Muscle of leg (tissue), 11 donors: ENCODE results near the gene DLX4. TPM values are rescaled to one million over a fixed set of nuclear protein-coding genes. Genes with fewer than 3 reads are reported as not detected.

Experiments
- DNase-seq: peaks from one replicate; pipeline ENCODE4 v3.0.0; 2013
- H3K27ac ChIP-seq: one replicate; pipeline ENCODE4 v1.5.1; 2013; ENCODE audit warnings: mild to moderate bottlenecking, low read length, control low read depth
- H3K27me3 ChIP-seq: one replicate; pipeline ENCODE4 v1.6.1; 2013; ENCODE audit warnings: low read length; ENCODE audit not compliant: control insufficient read depth, insufficient read depth
- H3K36me3 ChIP-seq: one replicate; pipeline ENCODE4 v1.6.1; 2013; ENCODE audit warnings: low read length; ENCODE audit not compliant: control insufficient read depth, insufficient read depth
- H3K4me1 ChIP-seq: one replicate; pipeline ENCODE4 v1.6.1; 2013; ENCODE audit warnings: low read length; ENCODE audit not compliant: control insufficient read depth, insufficient read depth
- H3K4me3 ChIP-seq: one replicate; pipeline ENCODE4 v1.5.1; 2013; ENCODE audit warnings: low read length, control low read depth
- H3K9me3 ChIP-seq: replicated peaks from 2 replicates; pipeline ENCODE4 v1.6.1; 2013; ENCODE audit warnings: low read depth, low read length; ENCODE audit not compliant: control insufficient read depth
- WGBS: methylation state at CpG from one replicate; pipeline ENCODE4 v1.1.5; 2013; ENCODE audit warnings: missing lambda C conversion rate; ENCODE audit not compliant: insufficient coverage; 5-methylcytosine and 5-hydroxymethylcytosine counted together
- polyA plus RNA-seq, 8 donors: library from polyadenylated mRNA; unstranded; fragments of 120-200 nt; gene quantifications; one replicate each; pipeline versions ENCODE4 v1.2.1 to v1.2.3, GENCODE V29; 2013; ENCODE audit warnings: inconsistent platforms in 1 of 8, low replicate concordance in 1 of 8; ENCODE audit not compliant: insufficient read length in 8 of 8, insufficient read depth in 1 of 8
- total RNA-seq: library from RNA; stranded (reverse); fragments of 120-200 nt; gene quantifications from one replicate; pipeline ENCODE4 v1.2.4, GENCODE V29; 2013

The DLX4 gene
- total and polyA plus RNA-seq, 9 donors = 0.09 to 0.57 (median 0.27) TPM

DNA sequence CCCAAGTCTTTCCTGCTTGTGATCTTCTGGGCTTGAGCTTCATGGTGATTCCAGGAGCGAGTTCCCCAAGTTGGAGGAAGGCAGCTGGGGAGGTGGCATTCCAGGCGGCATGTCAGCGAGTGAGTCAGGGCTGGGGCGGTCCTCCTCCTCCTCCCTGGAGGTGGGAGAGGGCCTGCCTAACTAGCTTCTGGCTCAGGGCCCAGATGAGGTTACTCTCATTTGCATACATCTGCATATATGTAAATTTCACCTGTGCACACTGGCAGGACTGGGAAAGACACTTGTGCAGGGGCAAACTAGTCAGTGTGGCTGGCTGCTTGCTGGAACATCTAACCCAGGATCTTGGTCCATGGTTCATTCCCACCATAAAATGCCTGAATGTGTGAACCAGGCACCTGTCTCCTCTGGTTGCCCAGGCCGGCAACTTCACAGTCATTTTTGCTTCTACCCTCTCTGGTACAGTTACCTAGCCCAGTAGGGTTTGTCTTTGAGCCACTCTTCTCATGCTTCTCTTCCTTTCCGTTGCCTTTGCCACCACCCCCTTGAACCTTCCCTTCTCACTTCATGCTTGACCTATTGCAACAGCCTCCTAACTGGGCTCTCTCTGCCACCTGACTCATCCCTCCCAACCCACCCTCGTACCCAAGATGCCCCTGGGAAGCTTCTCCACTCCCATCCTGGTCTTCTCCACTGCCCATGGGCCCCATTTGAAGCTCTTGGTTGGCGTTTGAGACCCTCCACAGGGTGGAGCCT, 9.6 kb upstream of the DLX4 start:
- Histone ChIP-seq H3K27me3 (peaks cover 65% of the 10 kb centered on the region), H3K36me3 (no peaks in the 10 kb centered on the region), H3K4me1 (peaks cover 8% of the 10 kb centered on the region), H3K9me3 (no peaks in the 10 kb centered on the region), H3K4me3 (no peak overlapping the region), H3K27ac (no peak overlapping the region)
- WGBS = 57% methylated on average over 5 of the region's 8 CpGs
- no peak for DNase-seq

GRCh38 chr17:49962599-49963308, 6.2 kb upstream of the DLX4 start:
- no peak for DNase-seq
- Histone ChIP-seq H3K36me3 (no peaks in the 10 kb centered on the region), H3K27ac (no peak overlapping the region), H3K4me3 (no peak overlapping the region), H3K27me3 (peaks cover 86% of the 10 kb centered on the region), H3K4me1 (peaks cover 15% of the 10 kb centered on the region), H3K9me3 (no peaks in the 10 kb centered on the region)
- WGBS = 0% methylated on average over 2 of the region's 11 CpGs

GRCh38 chr17:49963309-49963625, 5.7 kb upstream of the DLX4 start:
- DNase-seq = no peak
- H3K36me3 ChIP-seq = no peaks in the 10 kb centered on the region
- no peaks in the 10 kb centered on the region for H3K9me3 ChIP-seq
- peaks cover 89% of the 10 kb centered on the region for H3K27me3 ChIP-seq
- WGBS = 17% methylated on average over 1 of the region's 4 CpGs
- no peak overlapping the region for H3K4me3 ChIP-seq
- no peak overlapping the region for H3K27ac ChIP-seq
- H3K4me1 ChIP-seq = peaks cover 17% of the 10 kb centered on the region

DNA sequence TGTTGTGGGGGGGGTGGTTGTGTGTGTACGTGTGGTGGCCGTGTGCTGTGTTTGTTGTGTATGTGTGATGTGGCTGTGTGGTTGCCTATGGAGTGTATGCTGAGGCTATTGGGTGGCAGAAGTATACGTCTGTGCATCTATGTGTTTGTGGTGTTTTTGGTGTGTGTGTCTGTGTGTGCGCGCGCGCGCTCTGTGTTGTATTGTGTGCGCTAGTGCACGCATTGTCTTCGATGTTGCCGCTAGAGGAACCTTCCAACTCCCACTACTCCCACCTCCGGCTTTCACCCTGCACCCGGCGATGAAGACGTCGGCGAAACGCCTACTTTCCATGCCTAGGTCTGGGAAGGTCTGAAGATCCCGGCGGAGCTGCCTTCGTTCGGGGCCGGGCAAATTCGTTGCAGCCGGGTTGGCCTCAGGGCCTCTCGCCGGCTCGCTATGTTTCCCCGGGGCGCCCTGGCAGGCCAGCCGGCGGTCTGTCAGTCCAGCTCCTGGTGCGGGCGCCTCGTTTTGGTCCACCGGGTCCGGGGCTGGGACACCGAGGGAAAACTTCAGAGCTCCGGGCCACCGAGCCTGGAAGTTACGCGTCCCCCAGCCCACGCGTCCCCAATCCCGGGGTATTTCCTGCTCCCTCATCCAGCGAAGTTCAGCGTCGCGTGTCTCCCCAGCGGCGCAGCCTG, 5.2 kb upstream of the DLX4 start:
- H3K27me3 ChIP-seq = peaks cover 89% of the 10 kb centered on the region
- no peaks in the 10 kb centered on the region for H3K9me3 ChIP-seq
- no peak overlapping the region for H3K4me3 ChIP-seq
- no peak overlapping the region for H3K27ac ChIP-seq
- H3K4me1 ChIP-seq = peaks cover 20% of the 10 kb centered on the region
- WGBS = 1% methylated on average over 43 of the region's 52 CpGs
- H3K36me3 ChIP-seq = no peaks in the 10 kb centered on the region
- DNase-seq = no peak

- no peak overlapping the region for H3K27ac ChIP-seq
- DNase-seq = no peak
- peaks cover 26% of the 10 kb centered on the region for H3K4me1 ChIP-seq
- H3K36me3 ChIP-seq = no peaks in the 10 kb centered on the region
- 4% methylated on average over 6 of the region's 18 CpGs for WGBS
- H3K9me3 ChIP-seq = no peaks in the 10 kb centered on the region
- no peak overlapping the region for H3K4me3 ChIP-seq
- peaks cover 89% of the 10 kb centered on the region for H3K27me3 ChIP-seq
Observed at GRCh38 chr17:49964303-49964768, 4.7 kb upstream of the DLX4 start.

- WGBS = 3% methylated on average over 40 of the region's 52 CpGs
Observed at GRCh38 chr17:49964769-49965523, 4.0 kb upstream of the DLX4 start.

DNA sequence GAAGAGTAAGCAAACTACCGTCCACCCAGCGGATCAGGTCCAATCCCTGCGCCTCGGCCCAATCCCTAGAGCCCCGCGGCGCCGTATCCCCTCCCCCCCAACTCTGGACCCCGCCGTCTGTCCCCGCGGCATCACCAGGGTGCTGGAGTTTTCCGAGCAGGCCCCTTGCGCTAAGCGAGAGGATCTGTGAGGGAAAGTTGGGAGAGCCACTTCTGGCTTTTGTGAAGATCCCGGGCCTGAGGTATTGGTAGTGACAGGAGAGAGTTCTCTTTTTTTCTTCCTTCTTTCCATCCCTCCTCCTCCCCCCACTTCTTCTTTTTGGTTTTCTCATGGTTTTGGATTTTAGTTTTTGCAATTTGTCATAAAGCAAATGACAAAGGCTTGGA, 3.5 kb upstream of the DLX4 start:
- Histone ChIP-seq H3K4me1 (peaks cover 32% of the 10 kb centered on the region), H3K27ac (no peak overlapping the region), H3K4me3 (no peak overlapping the region), H3K27me3 (peaks cover 96% of the 10 kb centered on the region), H3K9me3 (no peaks in the 10 kb centered on the region), H3K36me3 (no peaks in the 10 kb centered on the region)
- no peak for DNase-seq
- WGBS = no CpG with 5 or more reads among the region's 16 CpGs

More at GRCh38 chr17:49964769-49965523, 4.0 kb upstream of the DLX4 start:
- H3K9me3 ChIP-seq = no peaks in the 10 kb centered on the region
- no peak for DNase-seq
- no peaks in the 10 kb centered on the region for H3K36me3 ChIP-seq
- H3K4me3 ChIP-seq = no peak overlapping the region
- no peak overlapping the region for H3K27ac ChIP-seq
- H3K27me3 ChIP-seq = peaks cover 91% of the 10 kb centered on the region
- H3K4me1 ChIP-seq = peaks cover 29% of the 10 kb centered on the region

- no CpG with 5 or more reads among the region's 3 CpGs for WGBS
- H3K27me3 ChIP-seq = peaks cover 96% of the 10 kb centered on the region
- peaks cover 37% of the 10 kb centered on the region for H3K4me1 ChIP-seq
- no peaks in the 10 kb centered on the region for H3K36me3 ChIP-seq
- no peaks in the 10 kb centered on the region for H3K9me3 ChIP-seq
- no peak overlapping the region for H3K27ac ChIP-seq
- no peak for DNase-seq
- no peak overlapping the region for H3K4me3 ChIP-seq
Observed at GRCh38 chr17:49966767-49967166, 2.2 kb upstream of the DLX4 start.

DNA sequence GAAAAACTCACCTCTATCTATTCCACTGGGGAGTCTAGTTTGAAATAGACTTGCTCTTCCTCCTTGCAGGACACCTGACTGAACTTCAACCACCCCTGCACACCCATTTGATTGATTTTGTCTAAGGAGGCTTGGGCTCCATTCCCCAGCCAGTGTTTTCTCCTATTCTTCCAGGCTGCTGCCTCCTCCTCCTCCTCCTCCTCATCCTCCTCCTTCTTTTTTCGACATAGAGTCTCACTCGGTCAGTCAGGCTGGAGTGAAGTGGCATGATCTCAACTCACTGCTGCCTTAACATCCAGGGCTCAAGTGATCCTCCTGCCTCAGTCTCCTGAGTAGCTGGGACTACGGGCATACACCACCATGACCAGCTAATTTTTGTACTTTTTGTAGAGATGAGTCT, 1.8 kb upstream of the DLX4 start:
- peaks cover 41% of the 10 kb centered on the region for H3K4me1 ChIP-seq

More for the DNA sequence above, 1.8 kb upstream of the DLX4 start:
- 14% methylated on average over 2 of the region's 3 CpGs for WGBS
- H3K4me3 ChIP-seq = no peak overlapping the region
- no peaks in the 10 kb centered on the region for H3K36me3 ChIP-seq
- peaks cover 97% of the 10 kb centered on the region for H3K27me3 ChIP-seq
- no peaks in the 10 kb centered on the region for H3K9me3 ChIP-seq
- no peak for DNase-seq
- no peak overlapping the region for H3K27ac ChIP-seq
